A673 (cell line): ENCODE data around the gene TSC2. TPM values are rescaled to one million over a fixed set of nuclear protein-coding genes. Genes with fewer than 3 reads are reported as not detected.

Experiments used
- BruUV-seq: library from RNA; stranded (reverse); fragments of 400-500 nt; replicated peaks from 2 replicates; lab custom pipeline; 2021; lab: Mats Ljungman, UMichigan
- CTCF ChIA-PET: fragments of 300-600 bp; sonication (Branson Sonifier 250); formaldehyde crosslinking; loops from one replicate; lab custom pipeline; 2022; ENCODE audit warnings: antibody characterized with exemption; lab: Charles Lee
- POLR2A ChIA-PET: fragments of 300-600 bp; sonication (Branson Sonifier 250); formaldehyde crosslinking; loops from one replicate; lab custom pipeline; 2022; ENCODE audit warnings: antibody characterized with exemption; ENCODE audit not compliant: low non-redundant PET; lab: Charles Lee
- DNase-seq: peaks from one replicate; pipeline ENCODE4 v3.0.0-alpha.2; 2015; ENCODE audit warnings: low spot score
- H3K27ac ChIP-seq: fragments of 200-600 bp; sonication (generic); 2 replicates; pipeline ENCODE4 v1.5.1; 2016; ENCODE audit warnings: mixed run types, low read depth, mild to moderate bottlenecking, mixed read lengths, antibody characterized with exemption, low read length; ENCODE audit not compliant: poor library complexity, severe bottlenecking
- H3K27me3 ChIP-seq: fragments of 200-600 bp; sonication (generic); replicated peaks from 2 replicates; pipeline ENCODE4 v1.6.1; 2017; ENCODE audit warnings: mixed run types, low read depth, mild to moderate bottlenecking, mixed read lengths, antibody characterized with exemption, low read length; ENCODE audit not compliant: insufficient read depth, poor library complexity
- H3K36me3 ChIP-seq: fragments of 200-600 bp; sonication (generic); 2 replicates; pipeline ENCODE4 v1.6.1; 2016; ENCODE audit warnings: mixed run types, mild to moderate bottlenecking, mixed read lengths, antibody characterized with exemption, low read length; ENCODE audit not compliant: insufficient read depth, poor library complexity, severe bottlenecking
- H3K4me1 ChIP-seq: fragments of 200-600 bp; sonication (generic); 2 replicates; pipeline ENCODE4 v1.6.1; 2017; ENCODE audit warnings: mixed run types, mild to moderate bottlenecking, mixed read lengths, antibody characterized with exemption, low read length; ENCODE audit not compliant: insufficient read depth, poor library complexity, severe bottlenecking
- H3K4me3 ChIP-seq: fragments of 200-600 bp; sonication (generic); 2 replicates; pipeline ENCODE4 v1.5.1; 2016; ENCODE audit warnings: low read depth, mixed run types, mild to moderate bottlenecking, mixed read lengths, low read length; ENCODE audit not compliant: poor library complexity, severe bottlenecking
- H3K9me3 ChIP-seq: fragments of 200-600 bp; sonication (generic); 2 replicates; pipeline ENCODE4 v1.6.1; 2016; ENCODE audit warnings: mixed run types, low read depth, mild to moderate bottlenecking, mixed read lengths, antibody characterized with exemption, low read length; ENCODE audit not compliant: poor library complexity, severe bottlenecking
- EZH2 ChIP-seq: fragments of 200-600 bp; sonication (generic); IDR thresholded peaks from 2 replicates; pipeline ENCODE4 v1.6.1; 2017; ENCODE audit warnings: borderline replicate concordance, low read depth, mild to moderate bottlenecking, mixed read lengths, antibody characterized with exemption, low read length; ENCODE audit not compliant: poor library complexity, severe bottlenecking
- intact Hi-C: fragments of 100-400 bp; cut with micrococcal nuclease; formaldehyde crosslinking; loops from one replicate; pipeline ENCODE4 v1.10.0; 2022; ENCODE audit not compliant: unreplicated experiment
- total RNA-seq: library from RNA; stranded (reverse); gene quantifications from 2 replicates; pipeline ENCODE4 v1.2.3, GENCODE V29; 2021
- TF ChIP-seq, protein P1 (sequence below): fragments of 300-800, 200-600 bp; sonication (generic); conservative IDR thresholded peaks from 2 replicates; pipeline ENCODE4 v1.5.1; 2017; ENCODE audit warnings: low read depth, mild to moderate bottlenecking, antibody characterized with exemption, low read length, moderate library complexity, mixed read lengths

TSC2 gene
- total RNA-seq, 1 experiment from 2014 or later = 125 TPM

GRCh38 chr16:2006317-2006716 lies 41.5 kb upstream of the TSC2 start:
- no peak for TF ChIP-seq EZH2
- TF ChIP-seq, protein P1, sequence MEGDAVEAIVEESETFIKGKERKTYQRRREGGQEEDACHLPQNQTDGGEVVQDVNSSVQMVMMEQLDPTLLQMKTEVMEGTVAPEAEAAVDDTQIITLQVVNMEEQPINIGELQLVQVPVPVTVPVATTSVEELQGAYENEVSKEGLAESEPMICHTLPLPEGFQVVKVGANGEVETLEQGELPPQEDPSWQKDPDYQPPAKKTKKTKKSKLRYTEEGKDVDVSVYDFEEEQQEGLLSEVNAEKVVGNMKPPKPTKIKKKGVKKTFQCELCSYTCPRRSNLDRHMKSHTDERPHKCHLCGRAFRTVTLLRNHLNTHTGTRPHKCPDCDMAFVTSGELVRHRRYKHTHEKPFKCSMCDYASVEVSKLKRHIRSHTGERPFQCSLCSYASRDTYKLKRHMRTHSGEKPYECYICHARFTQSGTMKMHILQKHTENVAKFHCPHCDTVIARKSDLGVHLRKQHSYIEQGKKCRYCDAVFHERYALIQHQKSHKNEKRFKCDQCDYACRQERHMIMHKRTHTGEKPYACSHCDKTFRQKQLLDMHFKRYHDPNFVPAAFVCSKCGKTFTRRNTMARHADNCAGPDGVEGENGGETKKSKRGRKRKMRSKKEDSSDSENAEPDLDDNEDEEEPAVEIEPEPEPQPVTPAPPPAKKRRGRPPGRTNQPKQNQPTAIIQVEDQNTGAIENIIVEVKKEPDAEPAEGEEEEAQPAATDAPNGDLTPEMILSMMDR = no peak
- Histone ChIP-seq H3K9me3 (no peaks in the 10 kb centered on the region), H3K27me3 (no peaks in the 10 kb centered on the region), H3K4me1 (peaks cover 46% of the 10 kb centered on the region), H3K36me3 (peaks cover 24% of the 10 kb centered on the region), H3K4me3 (no peak overlapping the region), H3K27ac (no peak overlapping the region)
- intact Hi-C loops = loop anchor here (10.0 kb wide), 1 partner anchor 208 kb away; the partner anchor contains the start of genes BRICD5 and PGP
- BruUV-seq = no TSS peak
- ChIA-PET POLR2A (no interaction called here), CTCF (interaction anchor here (1.2 kb wide), 1 partner anchor 134 kb away, joined by 7 read pairs; no protein-coding TSS in a partner anchor)
- no peak for DNase-seq

GRCh38 chr16:2007081-2007836 lies 40.5 kb upstream of the TSC2 start:
- POLR2A ChIA-PET = no interaction called here
- BruUV-seq = no TSS peak
- CTCF ChIA-PET = interaction anchor here (0.7 kb wide), 1 partner anchor 134 kb away, joined by 4 read pairs; no protein-coding TSS in a partner anchor

GRCh38 chr16:2008009-2008526 lies 39.7 kb upstream of the TSC2 start:
- POLR2A ChIA-PET = no interaction called here
- H3K9me3 ChIP-seq = no peaks in the 10 kb centered on the region
- H3K4me3 ChIP-seq = peak overlapping the region; percentile 99
- intact Hi-C loops = loop anchor here (10.0 kb wide), 1 partner anchor 207 kb away; the partner anchor contains the start of genes BRICD5 and PGP
- H3K4me1 ChIP-seq = peaks cover 46% of the 10 kb centered on the region
- H3K36me3 ChIP-seq = peaks cover 6% of the 10 kb centered on the region
- TF ChIP-seq EZH2 = no peak
- TF ChIP-seq, protein P1 = no peak
- no peaks in the 10 kb centered on the region for H3K27me3 ChIP-seq
- no TSS peak for BruUV-seq
- DNase-seq = no peak
- peak overlapping the region; percentile 93 for H3K27ac ChIP-seq
- CTCF ChIA-PET = interaction anchor here (0.7 to 1.0 kb wide), 2 partner anchors 133 kb away, joined by 4 read pairs; no protein-coding TSS in a partner anchor

More at GRCh38 chr16:2007081-2007836, 40.5 kb upstream of the TSC2 start:
- no peak for DNase-seq
- H3K27ac ChIP-seq = peak overlapping the region; percentile 93
- intact Hi-C loops = loop anchor here (10.0 kb wide), 1 partner anchor 208 kb away; the partner anchor contains the start of genes BRICD5 and PGP
- TF ChIP-seq, protein P1 = no peak
- no peak for TF ChIP-seq EZH2
- no peaks in the 10 kb centered on the region for H3K9me3 ChIP-seq
- H3K36me3 ChIP-seq = peaks cover 14% of the 10 kb centered on the region
- H3K4me1 ChIP-seq = peaks cover 46% of the 10 kb centered on the region
- no peaks in the 10 kb centered on the region for H3K27me3 ChIP-seq
- H3K4me3 ChIP-seq = peak overlapping the region; percentile 99
